Kidney glomerular epithelial cell (primary cell): ENCODE data around the gene RCBTB2.

Experiments used
- DNase-seq: peaks from one replicate; lab custom pipeline; 2025; lab: John Stamatoyannopoulos, UW

RCBTB2 gene

DNA sequence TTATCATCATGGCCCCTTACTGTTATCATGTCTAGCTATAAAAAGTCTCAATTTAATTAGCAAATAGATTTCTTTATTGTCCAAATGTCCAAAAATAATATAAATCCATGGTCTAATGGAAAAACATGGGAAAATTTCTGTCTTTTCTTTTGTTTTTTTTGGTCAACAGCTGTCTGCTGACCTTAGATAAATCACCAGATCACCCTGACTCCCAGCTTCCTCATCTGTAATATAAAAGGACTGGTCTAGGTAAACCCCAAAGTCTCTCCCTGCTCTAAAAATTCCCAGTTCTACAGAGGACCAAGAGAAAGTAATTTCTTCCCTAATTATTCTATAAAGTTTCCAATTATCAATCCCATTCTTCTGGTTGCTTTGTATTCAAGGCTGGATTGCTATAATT is 30.7 kb upstream of the RCBTB2 start:
- DNase-seq, result no peak

DNA sequence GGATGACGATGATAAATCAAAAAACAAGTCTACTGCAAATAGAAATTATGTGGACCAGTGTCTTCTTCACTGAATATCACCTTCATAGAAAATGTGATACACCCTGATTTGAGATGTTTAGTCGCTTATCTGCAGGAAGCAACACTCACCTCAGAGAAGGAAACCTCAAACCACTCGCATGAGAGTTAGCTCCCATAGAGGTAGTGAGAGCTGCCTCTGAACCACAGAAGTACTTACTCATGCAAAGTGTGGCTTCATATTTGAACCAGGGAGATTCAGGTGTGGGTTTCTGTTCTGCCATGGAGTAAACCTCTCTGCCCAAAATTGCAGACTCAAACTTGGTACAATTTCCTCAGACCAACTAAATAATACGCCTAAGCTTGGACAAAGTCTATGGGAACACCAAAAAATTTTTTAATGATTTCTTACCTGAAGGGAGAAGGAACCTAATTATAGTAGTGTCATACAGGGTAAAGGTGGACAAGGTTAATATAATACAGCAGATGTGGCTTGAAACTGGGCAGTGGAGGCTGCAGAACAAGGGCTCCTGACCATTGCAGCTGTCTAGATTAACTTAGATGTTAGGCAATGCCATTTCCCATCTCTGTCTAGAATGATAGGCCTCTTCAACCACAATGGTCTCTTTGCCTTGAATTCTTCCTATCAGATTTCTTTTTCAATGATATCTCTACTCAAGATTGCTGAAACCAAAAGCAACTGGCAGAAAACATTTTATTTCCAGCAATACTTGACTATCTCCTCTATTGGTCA is 29.6 kb upstream of the RCBTB2 start:
- no peak for DNase-seq

DNA sequence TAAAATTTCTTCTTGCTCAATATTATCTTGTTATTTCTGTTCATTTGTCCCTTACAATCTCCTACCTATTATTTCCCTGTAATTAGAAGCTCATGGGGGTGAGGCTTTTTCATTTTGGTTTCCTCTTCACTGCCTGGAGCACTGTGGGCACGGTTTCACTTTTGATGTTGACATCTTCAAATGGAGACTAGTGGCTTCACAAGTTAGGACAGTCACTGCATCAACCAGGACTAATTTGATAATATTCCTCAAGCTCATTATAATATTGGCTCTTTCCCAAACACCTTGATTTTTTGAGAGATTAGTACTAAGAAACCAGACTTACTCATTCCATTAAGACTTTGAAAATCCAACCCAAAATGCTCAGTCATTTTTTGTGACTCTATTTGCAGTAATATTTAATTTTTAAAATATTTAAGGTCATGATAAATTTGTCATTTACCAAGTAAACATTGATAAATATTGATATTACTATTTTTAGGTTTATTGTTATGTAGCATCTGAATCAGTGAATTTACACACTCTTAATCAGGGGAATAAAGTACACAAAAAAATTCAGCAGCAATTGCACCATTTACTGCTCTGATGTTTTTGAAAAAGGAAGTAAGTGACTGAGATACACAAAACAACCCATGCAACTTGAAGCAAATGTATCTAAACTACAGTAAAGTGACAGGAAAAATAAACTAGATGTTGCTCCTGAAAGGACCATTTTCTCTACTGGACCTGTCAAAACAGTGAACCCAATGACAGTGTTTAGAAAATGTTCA is 28.8 kb upstream of the RCBTB2 start:
- DNase-seq, result no peak

DNA sequence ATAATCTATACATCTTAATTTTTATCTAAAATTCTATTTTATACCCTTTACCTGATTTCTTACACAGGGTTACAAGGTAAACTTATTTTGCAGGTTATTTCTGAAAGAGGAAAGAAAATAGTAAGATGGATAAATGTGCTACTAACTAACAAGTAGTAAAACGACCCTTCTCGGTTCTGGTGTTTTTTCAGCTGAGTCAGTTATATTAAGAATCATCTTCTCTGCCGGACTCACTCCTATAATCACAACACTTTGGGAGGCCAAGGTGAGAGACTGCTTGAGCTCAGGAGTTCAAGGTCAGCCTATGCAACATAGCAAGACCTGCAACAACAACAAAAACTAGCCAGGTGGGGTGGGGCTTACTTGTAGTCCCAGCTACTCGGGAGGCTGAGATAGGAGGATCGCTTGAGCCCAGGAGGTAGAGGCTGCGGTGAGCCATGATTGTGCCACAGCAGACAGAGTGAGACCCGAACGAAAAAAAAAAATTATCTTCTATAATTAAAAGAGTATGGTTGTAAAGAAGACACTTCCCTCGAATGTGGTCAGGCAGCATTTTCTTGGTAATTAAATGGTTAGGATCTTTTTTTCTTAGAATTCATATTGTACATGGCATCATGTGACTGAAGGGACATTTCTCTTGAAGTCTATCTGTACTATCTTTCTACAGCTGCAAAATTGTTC is 27.9 kb upstream of the RCBTB2 start:
- DNase-seq, result no peak

DNA sequence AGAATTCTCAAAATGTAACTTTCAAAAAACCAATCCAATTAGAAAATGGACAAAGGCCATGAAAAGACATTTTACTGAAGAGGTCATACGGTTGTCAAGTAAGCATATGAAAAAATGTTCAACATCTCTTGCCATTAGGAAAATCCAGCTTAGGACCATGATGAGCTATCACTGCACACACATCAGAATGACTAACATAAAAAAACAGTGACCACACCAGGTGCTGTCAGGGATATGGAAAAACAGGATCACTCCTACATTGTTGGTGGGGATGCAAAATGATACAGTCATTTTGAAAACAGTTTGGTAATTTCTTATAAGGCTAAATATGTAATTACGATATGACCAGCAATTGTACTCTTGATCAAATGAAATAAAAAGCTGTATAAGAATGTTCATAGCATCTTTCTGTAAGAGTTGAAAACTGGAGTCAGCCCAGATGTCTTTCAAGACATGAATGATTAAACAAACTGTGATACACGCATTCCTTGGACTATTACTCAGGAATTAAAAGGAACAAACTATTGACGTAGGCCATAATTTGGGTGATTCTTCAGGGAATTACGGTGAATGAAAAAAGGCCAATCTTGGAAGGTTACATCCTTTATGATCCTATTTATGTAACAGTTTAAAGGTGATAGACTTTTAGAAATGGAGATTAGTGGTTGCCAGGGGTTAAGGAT is 26.9 kb upstream of the RCBTB2 start:
- DNase-seq, result peak; percentile 75

- no peak for DNase-seq
These were observed 23.9 kb upstream of the RCBTB2 start for GRCh38 chr13:48556817-48557216.

GRCh38 chr13:48555441-48555840 is 22.6 kb upstream of the RCBTB2 start:
- no peak for DNase-seq

DNA sequence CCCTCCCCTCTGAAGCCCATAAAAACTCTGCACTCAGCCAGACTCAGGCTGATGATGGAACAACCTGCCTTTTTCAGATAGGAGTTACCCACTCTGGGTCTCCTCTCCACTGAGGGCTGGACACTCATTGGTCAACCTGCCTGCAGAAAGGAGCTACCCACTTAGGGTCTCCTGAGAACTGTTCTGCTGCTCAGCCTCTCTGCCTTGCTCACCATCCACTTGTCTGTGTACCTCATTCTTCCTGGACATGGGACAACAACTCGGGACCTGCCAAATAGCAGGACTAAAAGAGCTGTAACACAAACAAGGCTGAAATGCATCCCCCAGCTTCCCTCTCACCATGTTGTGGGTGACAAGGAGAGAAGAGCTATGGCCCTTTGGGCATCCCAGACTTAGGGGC is 18.4 kb upstream of the RCBTB2 start:
- DNase-seq, result no peak

GRCh38 chr13:48549658-48550057 is 16.8 kb upstream of the RCBTB2 start:
- DNase-seq, result no peak

- DNase-seq, result no peak
These were observed 14.8 kb upstream of the RCBTB2 start for GRCh38 chr13:48547663-48548092.

DNA sequence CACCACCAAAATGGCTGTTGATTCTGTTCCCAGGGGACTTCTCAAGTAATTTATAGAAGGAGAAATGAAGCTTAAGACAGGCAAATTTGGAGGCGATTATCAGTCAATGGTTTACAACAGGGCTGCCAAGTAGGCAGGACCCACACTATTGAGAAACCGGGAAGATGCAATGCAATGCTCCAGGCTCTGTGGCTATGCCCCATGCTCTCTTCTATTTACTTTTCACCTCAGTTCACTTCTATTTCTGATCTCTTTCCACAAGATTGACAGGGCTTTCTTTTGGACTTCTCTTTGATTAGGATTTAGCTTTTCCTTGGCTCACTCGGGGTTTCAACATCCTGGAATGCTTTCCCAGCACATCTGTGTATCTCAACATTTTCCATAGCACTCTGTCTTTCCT is 12.7 kb upstream of the RCBTB2 start:
- no peak for DNase-seq

DNA sequence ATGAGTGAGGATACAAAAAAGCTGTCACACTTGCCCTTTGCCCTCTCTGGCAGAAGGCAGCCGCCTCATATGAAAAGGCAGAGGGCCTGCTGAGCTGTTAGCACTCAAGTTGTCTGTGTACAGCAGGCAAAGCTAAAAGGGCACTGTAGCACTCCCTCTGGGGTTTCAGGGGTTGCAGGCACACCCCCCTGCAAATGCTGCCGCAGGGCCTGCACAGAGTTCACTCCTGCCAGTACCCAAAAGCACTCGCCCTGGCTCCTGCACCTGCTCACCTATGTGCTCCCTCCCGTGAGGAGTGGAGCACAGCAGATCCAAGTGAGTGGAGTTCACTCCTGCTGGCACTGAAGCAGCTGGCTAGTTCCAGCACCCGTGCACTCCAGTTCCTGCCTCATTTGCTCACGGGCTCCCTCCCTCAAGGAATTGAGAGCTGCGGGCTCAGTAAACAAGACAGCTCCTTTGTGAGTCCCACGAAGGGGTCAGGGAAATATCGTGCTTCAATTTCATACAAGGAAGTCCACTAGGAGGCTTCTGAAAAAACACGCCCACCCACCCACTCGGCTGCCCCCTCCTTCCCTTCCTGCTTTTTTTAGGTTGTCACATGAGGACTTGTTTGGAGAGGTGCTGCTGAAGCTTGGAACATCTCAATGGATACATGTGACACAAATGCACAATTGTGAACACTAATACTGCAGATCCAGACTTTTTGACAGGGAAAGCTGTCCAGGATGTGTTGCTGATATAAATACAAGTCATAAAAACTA is 9.9 kb upstream of the RCBTB2 start:
- DNase-seq, result peak; percentile 39

DNA sequence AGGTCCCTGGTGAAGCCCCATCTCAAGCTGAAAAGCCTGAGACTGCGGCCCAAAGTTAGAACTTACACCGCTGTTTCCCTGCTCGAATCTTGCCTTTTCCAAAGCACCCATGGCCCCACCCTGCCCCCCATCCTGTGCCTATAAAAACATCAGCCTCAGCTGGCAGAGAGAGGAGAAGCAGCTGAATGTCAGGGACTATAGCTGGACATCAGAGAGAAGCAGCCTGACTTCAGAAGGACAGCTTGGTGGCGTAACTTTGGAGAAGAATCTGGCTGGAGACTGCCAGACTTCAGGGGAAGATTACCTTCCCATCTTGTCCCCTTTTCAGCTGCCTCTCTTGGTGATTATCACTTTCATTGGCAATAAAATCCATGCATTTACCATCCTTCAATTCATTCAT is 9.3 kb upstream of the RCBTB2 start:
- no peak for DNase-seq

DNA sequence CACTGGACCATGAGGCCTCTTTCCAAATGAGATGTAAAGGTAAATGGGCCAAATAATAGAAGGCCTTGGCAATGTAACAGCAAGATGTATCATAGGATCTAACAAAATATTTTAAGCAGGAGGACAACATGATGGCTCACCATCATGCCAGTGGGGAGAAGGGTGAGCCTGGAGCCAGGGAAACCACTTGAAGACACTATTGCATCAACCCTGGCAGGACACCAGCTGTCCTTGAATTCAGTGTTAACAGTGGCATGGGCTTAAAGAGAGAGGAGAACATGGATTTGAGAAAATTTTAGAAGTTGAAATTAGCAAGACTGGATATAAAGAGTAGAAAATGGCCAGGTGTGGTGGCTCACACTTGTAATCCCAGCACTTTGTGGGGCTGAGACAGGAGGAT is 6.7 kb upstream of the RCBTB2 start:
- no peak for DNase-seq

DNA sequence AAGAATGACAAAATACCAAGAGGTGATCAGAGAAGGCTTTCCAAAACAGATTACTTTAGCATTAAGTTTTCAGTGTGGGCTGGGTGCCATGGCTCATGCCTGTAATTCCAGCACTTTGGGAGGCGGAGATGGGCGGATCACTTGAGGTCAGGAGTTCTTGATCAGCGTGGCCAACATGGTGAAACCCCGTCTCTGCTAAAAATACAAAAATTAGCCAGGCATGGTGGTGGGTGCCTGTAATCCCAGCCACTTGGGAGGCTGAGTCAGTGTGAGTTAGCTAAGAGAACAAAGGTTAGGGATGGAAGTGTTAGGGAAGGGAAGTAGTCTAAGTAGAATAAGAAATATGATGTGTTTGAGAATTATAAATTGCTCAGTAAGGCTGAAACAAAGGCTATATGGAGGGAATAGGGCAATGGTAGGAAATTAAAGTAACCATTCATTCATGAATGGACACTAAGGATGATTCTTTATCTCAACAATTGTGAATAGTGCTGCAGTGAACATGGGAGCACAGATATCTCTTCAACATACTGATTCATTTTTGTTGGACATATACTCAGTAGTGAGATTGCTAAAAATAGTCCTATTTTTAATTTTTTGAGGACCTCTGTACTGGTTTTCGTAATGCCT is 3.9 kb upstream of the RCBTB2 start:
- DNase-seq, result no peak

GRCh38 chr13:48535766-48536165 is 2.9 kb upstream of the RCBTB2 start:
- DNase-seq, result no peak

DNA sequence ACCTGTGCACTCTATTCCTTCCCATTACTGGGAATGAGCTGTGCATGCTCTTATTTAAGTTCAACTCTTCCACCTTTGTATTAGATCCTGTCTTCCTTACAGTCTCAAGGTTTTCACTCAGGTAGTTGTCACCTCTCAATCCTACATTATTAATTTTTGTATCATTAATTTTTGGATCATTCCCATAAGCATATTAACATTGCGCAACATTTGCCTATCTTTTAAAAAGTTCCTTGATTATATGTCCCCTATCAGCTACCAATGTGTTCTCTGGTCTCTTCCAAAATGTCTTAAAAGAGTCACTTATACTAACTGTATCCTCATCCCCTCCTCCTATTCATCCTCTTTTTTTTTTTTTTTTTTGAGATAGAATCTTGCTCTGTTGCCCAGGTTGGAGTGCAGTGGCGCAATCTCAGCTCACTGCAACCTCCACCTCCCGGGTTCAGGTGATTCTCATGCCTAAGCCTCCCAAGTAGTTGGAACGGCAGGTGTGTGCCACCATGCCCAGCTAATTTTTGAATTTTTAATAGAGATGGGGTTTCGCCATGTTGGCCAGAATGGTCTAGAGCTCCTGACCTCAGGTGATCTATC is 2.1 kb upstream of the RCBTB2 start:
- DNase-seq, result no peak

GRCh38 chr13:48533961-48534600 is 1.2 kb upstream of the RCBTB2 start:
- DNase-seq, result no peak

- DNase-seq, result peak; percentile 69
These were observed 699 bp downstream of the RCBTB2 start for GRCh38 chr13:48532256-48532505.

DNA sequence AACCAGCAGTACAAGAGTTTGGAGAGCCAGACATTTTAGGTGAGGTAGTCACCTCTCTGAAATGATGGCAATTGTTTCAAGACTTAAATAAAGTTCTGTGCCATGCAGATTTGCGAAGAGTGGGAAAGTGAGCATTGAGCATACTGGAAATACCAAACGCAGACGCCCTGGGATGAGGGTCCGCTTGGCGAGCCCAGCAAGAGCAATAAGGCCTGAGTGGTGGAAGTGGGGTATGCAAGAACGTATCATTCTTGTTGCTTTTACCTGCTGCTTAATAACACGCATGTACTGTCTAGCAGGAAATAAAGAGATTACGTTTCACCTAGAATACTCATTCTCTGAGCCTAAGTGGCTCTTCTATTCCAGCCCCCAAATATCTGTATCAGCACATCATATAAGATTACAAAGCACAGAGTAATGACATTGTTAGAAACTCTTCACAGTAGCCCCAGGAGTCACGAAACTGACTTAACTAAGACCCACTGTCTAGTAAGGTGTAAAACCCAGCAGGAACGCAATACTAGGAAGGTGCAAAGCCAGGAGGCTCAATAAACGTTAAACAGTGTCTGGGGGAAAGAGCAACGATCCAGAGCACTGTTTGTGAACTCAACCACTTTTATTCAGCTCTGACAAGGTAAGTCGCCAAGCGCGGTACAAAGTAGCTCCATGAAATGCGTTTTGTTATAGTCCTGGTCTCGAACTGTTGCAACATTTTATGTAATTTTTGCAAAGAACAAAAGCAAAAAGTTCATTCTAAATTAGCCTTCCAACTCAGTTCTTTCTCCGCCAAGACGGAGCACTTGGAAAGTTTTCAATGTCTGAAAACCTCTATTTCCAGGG is 1.2 kb downstream of the RCBTB2 start:
- peak; percentile 49 for DNase-seq
